Loucy (cell line): Measurements from ENCODE around the gene TPO.

ENCODE experiments used
- CTCF ChIP-seq: fragments of 200-600 bp; sonication (generic); conservative IDR thresholded peaks from 2 replicates; pipeline ENCODE4 v1.5.1; 2014; ENCODE audit warnings: mild to moderate bottlenecking, antibody characterized with exemption, low read length
- EZH2phosphoT487 ChIP-seq: fragments of 200-600 bp; IDR thresholded peaks from 2 replicates; pipeline ENCODE4 v1.6.1; 2018; ENCODE audit warnings: antibody characterized with exemption, mild to moderate bottlenecking, moderate library complexity, borderline replicate concordance

- TF ChIP-seq CTCF (no peak), EZH2phosphoT487 (no peak)
Measured at GRCh38 chr2:1422716-1423285, 9.5 kb downstream of the TPO start.
